H54 (cell line): Measurements from ENCODE around the gene MVB12B.

Experiments used
- DNase-seq: peaks from one replicate; pipeline ENCODE4 v3.0.0; 2011; ENCODE audit warnings: low spot score, mixed read lengths; ENCODE audit not compliant: insufficient read length
- FAIRE-seq: peaks from 3 replicates; lab custom pipeline; 2011; peaks lifted over from hg19 to GRCh38; lab: Jason Lieb, UNC
- POLR2A ChIP-seq: IDR thresholded peaks from 2 replicates; pipeline ENCODE4 v1.6.1; 2011; ENCODE audit warnings: low read depth, mild to moderate bottlenecking, low read length

Gene MVB12B

DNA sequence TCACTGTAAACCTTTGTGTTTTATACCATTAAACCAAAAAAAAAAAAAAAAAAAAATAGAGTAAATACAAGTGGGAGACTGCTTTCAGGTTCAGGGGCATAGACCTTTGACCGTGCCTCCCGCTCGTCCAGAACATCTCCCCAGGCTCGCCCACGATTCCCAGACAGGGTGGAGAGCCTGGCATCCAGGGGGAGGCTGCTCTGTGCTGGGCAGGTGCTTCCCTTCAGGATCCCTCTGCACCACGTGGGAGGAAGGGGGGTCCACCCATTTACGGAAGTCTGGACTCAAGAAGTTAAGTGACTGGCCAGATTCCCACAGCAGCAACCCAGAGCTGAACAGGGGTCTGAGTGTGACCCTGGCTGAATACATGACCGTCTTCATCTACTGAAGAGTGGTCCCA is 161.7 kb downstream of the MVB12B start:
- no peak for FAIRE-seq
- no peak for TF ChIP-seq POLR2A
- DNase-seq = no peak

DNA sequence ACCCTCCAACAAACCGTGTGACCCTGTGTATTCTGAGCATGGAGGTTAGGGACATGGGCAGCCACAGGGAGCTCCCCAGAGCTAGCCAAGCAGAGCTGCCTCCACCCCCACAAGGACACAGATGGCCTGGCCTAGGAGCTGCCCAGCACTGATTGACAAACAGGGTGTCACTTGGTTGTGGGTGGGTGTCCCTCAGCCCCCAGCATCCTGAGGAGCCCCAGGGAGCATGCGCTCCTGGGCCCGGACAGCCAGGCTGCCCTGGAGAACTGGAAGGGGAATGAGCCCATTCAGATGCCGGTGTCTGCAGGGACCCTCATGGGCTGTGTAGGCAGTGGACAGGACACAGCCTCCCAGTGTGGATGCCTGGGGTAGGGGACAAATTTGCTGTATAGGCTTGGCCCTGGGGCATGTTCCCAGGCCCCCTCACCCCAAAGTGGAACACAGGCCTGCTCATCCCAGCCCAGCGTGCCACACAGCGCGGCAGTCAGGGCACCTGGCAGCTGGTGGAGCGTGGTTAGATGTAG is 162.3 kb downstream of the MVB12B start:
- DNase-seq (no peak), FAIRE-seq (no peak)
- no peak for TF ChIP-seq POLR2A

DNA sequence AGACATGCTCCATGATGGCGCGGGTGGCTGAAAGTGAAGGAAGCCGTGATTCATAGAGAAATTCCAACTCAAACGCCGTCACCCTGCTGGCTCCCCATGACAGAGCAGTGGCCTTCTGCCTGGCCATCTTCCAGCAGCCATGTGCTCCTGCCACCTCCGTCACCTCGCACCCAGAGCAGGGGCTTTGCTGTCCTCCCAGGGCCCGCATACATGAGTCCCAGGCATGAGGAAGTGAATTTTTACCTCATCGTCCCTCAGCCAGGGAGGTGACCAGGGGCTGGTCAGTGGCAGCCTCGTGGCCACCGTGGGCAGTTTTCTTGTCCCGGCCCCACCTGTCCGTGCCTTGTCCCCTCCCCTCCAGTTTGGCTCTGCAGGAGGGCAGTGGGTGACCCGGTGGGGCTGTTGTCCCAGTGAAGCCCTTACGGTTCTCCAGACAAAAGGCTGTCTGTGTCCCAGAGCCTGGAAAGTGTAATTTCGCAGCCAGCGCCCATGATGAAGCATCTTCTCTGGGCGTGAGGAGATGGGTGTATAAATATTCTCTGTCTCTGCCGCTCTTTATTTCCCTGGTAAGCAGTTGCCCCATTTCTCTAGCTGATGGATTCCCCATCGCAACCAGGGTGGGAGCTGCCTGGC is 163.1 kb downstream of the MVB12B start:
- no peak for TF ChIP-seq POLR2A
- no peak for FAIRE-seq
- no peak for DNase-seq

DNA sequence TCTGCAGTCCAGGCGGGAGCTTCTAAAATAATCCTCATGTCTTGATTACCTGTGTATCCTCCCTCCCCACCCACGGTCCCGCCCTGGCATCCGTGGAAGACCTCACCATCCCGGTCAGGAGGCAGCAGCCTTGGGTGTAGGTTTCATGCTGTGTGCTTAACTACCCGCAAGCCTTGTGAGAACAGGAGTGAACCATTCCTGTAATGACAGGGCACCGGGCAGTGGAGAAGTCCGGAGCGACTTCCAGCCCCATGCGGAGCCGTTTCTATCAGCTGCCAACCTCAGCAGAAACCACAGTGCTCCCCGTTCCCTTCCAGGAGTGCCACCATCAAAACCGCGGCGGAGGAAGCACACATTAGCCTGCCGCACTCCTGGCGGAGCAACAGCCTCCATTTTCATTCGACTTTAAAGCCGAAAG is 163.6 kb downstream of the MVB12B start:
- FAIRE-seq = no peak
- DNase-seq = no peak
- no peak for TF ChIP-seq POLR2A

DNA sequence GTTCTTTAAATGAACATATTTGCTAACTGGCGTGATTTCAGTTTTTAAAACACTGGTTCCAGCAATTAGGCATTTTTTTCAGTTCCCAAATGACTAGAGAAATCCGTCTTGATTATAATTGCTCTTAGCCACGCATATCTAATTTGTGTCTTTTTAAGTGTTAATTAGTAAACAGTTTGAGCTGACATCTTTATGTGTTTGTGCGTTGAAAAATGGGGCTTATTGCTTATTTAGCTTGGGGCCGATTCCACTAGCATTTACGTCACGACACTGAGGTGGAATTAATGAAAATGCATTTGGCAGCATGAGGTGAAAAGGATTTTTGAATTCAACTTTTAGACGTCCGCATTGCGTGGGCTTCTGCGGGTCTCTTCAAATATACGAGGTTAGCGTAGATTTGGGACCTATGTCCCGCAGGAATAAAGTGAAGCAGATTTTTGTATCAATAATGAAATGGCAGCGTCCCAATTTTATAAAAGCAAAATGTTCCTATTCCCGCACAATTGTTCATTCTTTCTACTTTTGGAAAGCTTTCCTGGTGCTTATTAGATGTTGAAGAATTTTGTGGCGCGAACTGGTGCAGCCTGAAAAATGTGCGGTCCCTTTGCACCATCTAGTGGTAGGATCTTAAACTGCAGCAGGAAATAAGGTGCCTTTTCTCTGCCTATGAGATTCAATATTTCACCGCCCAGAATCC is 164.4 kb downstream of the MVB12B start:
- FAIRE-seq (peak; percentile 85), DNase-seq (peak; percentile 72)
- TF ChIP-seq POLR2A = no peak

DNA sequence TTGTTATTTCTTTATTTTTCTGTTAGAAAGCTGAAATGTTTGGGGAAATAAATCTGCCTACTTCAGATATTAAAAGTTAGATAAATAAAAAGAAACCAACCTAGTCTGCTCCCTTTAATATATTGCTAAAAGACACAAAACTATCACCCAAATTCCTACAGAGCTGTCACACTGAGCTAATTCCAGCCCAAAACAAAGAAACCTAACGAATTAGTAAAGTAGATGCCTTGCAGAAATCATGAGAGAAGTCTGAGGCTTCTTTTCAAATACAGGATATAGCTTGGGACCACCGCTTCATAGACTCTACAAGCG is 164.9 kb downstream of the MVB12B start:
- FAIRE-seq = no peak
- no peak for TF ChIP-seq POLR2A
- DNase-seq = no peak

DNA sequence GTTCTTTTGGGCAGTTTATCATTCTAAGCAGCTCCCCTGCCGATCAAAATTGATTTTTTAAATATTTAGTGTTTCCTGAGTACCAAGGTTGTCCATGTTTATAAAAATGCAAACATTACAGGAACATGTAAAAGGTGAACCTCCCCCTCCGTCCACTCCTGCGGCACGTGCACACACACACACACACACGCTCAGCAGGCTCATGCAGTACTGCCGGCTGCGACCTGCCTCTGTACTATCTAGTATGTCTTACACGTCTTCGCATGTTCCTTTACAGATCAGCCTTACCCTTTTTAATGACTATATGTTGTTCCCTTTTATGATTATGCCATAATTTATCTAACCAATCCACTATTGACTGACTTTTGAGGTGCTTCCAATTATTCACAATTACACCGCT is 165.3 kb downstream of the MVB12B start:
- DNase-seq = no peak
- no peak for TF ChIP-seq POLR2A
- FAIRE-seq = no peak

DNA sequence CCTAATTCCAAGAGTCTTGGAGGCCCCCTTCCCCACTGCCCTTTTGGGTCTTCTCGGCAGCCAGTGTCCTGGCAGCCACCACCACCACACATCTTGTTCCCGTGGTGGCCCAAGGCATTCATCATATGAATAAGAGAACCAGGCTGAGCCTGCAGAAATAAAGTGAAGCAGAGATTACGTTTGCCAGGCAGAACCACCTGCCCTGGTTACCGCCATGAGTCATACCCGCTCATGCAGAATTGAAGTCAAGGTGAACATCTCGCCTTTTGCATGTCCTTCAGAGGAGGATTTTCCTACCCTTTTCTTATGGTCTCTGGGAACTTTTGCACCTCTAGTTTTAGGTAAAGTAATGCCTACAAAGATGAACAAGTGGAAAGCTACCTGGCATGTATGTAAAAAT is 167.6 kb downstream of the MVB12B start:
- DNase-seq (no peak), FAIRE-seq (no peak)
- no peak for TF ChIP-seq POLR2A

DNA sequence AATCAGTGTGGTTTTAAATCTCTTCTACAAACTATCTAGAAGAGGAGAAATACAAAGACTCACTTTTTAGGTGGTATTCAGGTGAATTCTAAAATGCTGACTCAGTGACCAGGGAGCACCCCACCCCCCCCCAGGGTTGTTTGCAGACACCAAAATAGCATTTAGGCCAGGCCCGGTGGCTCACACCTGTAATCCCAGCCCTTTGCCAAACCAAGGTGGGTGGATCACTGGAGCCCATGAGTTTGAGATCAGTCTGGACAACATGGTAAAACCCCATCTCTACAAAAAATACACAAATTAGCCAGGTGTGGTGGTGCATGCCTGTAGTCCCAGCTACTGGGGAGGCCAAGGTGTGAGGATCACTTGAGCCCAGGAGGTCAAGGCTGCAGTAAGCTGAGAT is 168.1 kb downstream of the MVB12B start:
- FAIRE-seq (no peak), DNase-seq (no peak)
- no peak for TF ChIP-seq POLR2A

DNA sequence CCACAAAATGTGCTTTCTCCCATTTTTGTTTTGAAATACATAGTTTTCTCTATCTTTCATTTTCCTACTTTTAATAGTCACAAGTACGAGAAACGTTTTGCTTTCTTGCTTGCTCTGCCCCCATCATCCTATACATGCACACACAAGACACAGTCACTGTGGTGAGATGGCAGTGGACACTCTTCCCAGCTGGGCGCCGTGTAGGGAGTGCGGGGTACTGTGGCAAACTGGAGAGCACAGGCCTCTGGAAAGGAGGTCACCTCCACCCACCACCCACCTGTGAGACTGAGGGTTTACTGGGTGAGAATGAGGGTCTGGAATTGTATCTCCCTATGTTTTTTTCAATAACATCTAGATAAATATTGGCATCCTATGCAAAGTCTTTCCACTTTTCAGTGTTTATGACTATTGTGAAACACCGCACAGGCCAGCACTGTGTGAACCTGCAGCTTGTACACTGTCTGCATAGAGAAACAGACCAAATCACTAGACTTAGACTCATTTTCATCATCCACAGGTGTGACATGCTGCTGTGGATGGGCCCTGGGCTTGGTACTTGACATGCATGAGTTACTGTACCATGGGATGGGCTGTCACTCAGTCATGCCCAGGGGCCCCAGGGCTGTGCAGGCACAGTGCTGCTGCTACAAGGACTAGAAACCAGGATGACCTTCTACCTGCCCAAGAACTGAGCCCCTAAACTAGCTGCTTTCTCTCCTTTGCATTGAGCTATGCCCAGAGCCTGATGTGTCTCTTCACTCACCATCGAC is 169.0 kb downstream of the MVB12B start:
- FAIRE-seq (no peak), DNase-seq (no peak)
- TF ChIP-seq POLR2A = no peak

DNA sequence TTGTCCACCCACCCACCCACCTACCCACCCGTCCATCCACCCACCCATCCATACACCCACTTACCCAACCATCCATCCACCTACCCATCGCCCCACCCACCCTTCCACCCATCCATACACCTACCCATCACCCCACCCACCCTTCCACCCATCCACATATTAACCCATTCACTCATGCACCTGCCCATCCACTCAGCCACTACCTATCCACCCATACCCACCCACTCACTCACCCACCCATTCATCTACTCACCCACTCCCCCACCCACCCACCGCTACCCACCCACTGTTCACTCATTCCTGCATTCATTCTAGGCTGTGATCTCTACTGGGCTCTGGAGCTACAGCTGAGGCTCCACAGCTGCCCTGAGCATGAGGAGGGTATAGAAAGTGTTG is 169.6 kb downstream of the MVB12B start:
- TF ChIP-seq POLR2A = no peak
- FAIRE-seq (no peak), DNase-seq (no peak)

DNA sequence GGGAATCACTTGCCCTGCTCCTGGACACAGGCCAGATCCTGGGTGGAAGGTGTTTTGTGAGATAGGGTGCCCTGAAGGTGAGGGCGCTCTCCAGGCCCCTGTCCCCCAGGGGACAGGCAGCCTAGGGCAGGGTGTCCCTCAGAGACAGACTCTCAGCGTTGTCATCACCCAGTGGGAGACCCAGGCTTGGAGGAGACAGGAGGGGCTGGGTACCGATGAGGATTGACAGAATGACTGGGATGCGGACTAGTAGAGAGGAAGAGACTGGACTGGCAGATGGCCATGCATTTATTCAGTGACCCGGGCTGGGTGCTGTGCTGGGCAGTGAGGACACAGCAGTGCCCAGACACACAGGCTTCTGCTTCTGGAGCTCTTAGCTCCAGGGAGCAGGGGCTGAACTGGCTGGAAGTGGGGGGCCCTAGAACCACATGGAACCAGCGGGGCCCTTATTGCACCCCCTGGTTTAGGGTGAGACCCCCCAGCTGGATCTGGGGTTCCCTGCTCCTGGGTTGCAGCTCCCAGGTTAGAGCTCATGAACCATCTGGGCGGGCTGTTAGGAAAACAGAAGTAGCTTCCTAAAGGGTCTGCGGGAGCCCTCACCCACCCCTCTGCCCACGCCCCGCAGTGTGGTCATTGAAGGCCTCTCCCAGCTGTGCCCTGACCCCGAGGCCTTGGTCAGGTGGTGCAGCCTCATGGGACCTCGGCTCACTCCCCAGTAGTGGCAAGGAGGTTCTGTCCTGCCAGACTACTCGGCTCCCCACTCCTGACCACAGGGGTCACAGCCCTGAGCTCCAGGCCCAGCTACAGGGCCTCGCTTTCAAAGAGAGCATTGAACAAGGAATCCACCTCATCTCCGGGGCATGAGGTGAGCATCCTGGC is 170.4 kb downstream of the MVB12B start:
- no peak for FAIRE-seq
- DNase-seq = no peak
- no peak for TF ChIP-seq POLR2A

DNA sequence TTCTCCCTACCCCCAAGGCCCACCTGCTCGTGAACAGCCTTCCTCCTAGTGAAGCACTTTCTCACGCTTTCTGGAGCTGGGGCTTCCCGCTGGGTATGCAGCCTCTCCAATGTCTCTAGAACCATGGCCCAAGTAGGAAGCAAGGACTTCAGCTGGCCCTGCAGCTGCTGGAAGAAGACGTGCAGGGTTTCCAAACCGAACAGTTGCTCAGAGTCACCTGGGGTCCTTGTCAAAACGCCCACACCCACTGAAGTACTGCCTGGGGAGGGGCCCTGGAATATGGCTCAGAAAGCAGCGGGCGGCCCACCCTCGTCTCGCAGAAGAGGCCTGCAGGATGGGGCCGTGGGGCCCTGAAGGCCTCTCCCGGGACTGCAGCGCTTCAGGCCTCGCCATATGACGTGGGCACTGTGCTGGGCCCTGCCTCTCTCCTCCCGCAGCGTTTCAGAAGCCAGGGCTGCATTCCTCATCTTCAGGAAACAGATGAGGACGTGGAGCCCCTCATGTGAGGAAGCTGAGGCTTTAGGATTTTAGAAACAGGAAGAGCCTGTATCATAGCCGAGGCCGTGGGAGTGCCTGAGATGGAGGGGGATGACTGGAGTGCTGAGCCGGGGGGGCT is 171.1 kb downstream of the MVB12B start:
- no peak for DNase-seq
- FAIRE-seq = no peak
- TF ChIP-seq POLR2A = no peak
